HL-60 (cell line): ENCODE data around the gene TNNC1.

Experiments
- CTCF ChIP-seq: IDR thresholded peaks from one replicate; pipeline ENCODE4 v1.5.1; 2011; ENCODE audit warnings: low read length, control low read depth, inconsistent platforms; ENCODE audit not compliant: insufficient read depth
- POLR2AphosphoS5 ChIP-seq: IDR thresholded peaks from 2 replicates; pipeline ENCODE4 v1.6.1; 2012; ENCODE audit warnings: low read depth

GRCh38 chr3:52479877-52480575 is 26.2 kb upstream of the TNNC1 start:
- TF ChIP-seq CTCF (no peak), POLR2AphosphoS5 (no peak)
